Measurements from ENCODE around the gene ESRRA. TPM values are rescaled to one million over a fixed set of nuclear protein-coding genes. Genes with fewer than 3 reads are reported as not detected.

The ESRRA gene
- total RNA-seq, 1 experiment from 2014 or later, result 63.4 TPM

DNA sequence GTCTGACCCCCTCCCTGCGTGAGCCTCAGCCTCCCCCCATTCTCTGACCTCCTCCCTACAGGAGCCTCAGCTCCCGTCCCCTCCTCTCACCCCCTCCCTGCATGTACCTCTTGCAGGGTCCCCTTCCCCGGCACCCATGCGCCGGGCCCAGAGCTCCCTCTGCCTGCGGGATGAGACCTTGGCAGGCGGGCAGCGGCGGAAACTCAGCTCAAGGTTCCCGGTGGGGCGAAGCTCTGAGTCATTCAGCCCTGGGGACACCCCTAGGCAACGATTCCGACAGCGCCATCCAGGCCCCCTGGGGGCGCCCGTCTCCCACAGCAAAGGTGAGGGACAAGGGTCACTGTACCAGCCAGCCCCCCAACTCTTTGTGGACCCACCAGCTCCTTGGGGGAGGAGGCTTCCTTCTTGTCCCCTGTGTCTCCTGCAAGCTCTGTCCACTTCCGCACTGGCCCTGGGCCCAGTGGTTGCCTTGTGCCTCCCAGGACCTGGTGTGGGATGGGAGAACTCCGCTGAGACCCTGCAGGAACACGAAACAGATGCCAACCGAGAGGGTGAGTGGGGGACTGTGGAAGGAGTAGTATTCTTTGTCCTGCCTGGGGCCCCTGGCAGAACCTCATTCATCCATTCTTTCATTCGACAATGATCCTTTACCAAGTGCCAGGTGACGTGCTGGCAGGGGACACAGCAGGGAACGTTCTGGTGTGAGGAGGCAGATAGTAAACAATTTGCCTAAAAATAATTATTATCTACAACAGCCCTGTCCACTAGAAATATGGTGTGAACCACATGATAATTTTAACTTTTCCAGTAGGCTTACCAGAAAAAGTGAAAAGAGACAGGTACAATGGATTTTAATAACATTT, 50.0 kb downstream of the ESRRA start:
- Mint-ChIP-seq H3K4me1 (ENCODE audit: insufficient read depth, unreplicated experiment) (peaks cover 34% of the 10 kb centered on the region), H3K27me3 (ENCODE audit: insufficient read depth, unreplicated experiment) (no peaks in the 10 kb centered on the region), H3K9me3 (ENCODE audit: unreplicated experiment) (no peaks in the 10 kb centered on the region), H3K27ac (ENCODE audit: low read depth, unreplicated experiment) (peak overlapping the region; percentile 81), H3K36me3 (ENCODE audit: insufficient read depth, unreplicated experiment) (peaks cover 4% of the 10 kb centered on the region), H3K4me3 (ENCODE audit: unreplicated experiment) (peak overlapping the region; percentile 58)
- intact Hi-C loops (cut with micrococcal nuclease), result loop anchor here (1.0 to 5.0 kb wide), 4 partner anchors 38 to 297 kb away; partner anchors contain the start of genes ESRRA, PLCB3 and TRMT112
- POLR2A ChIA-PET, result interaction anchor here (0.6 to 3.1 kb wide), 18 partner anchors 9 to 188 kb away, joined by 3 to 65 read pairs (median 6); partner anchors contain the start of genes PRDX5 and TRMT112
- TF ChIP-seq, protein P1, sequence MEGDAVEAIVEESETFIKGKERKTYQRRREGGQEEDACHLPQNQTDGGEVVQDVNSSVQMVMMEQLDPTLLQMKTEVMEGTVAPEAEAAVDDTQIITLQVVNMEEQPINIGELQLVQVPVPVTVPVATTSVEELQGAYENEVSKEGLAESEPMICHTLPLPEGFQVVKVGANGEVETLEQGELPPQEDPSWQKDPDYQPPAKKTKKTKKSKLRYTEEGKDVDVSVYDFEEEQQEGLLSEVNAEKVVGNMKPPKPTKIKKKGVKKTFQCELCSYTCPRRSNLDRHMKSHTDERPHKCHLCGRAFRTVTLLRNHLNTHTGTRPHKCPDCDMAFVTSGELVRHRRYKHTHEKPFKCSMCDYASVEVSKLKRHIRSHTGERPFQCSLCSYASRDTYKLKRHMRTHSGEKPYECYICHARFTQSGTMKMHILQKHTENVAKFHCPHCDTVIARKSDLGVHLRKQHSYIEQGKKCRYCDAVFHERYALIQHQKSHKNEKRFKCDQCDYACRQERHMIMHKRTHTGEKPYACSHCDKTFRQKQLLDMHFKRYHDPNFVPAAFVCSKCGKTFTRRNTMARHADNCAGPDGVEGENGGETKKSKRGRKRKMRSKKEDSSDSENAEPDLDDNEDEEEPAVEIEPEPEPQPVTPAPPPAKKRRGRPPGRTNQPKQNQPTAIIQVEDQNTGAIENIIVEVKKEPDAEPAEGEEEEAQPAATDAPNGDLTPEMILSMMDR (IDR thresholded peaks at IDR 0.05; ENCODE audit: unreplicated experiment), result peak; percentile 74
- CTCF ChIA-PET, result interaction anchor here (0.5 to 8.8 kb wide), 37 partner anchors 9 to 1754 kb away, joined by 3 to 148 read pairs (median 4); partner anchors contain the start of genes BAD, CCDC88B, MTA2 and PLCB3
- BruUV-seq (replicated peaks), result no TSS peak
- DNase-seq (ENCODE audit: unreplicated experiment), result peak; percentile 81

DNA sequence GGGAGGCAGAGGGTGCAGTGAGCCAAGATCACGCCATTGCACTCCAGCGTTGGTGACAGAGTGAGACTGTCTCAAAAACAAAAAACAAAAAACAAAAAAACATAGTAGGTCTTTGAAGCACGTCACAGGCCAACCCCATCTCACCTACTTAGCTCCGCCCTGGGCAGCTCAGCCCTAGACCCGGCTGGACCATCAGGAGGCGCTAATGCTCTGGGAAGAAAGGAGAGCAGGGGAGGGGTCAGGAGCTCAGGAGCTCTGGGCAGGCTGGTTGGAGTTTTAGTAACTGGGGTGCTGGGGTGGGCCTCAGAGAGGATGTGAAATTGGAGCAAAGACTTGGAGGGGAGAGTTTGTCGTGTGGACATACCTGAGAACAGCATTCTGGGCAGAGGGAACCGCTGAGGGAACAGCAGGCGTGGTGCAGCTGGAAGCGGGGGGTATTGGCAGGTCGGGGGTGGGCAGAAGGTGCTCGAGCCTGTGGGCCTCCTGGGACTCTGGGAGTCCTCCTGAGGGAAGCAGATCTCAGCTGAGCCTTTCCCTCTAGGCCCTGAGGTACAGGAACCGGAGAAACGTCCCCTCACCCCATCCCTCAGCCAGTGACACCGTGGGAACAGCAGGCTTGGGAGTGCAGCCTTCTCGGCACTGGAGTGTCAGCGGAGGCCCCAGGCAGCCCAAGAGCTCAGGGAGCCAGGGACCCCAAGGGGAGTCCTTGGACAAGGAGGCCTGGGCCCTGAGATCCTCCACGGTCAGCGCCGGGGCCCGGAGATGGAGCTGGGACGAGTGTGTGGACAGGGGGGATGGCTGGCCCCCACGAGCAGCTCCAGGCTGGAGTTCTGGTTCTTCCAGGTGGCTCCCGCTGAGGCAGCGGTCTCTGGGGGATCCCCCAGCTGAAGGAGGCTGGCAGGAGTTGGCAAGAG, 51.4 kb downstream of the ESRRA start:
- H3K27ac Mint-ChIP-seq (ENCODE audit: low read depth, unreplicated experiment), result peak overlapping the region; percentile 78
- no peak overlapping the region for H3K4me3 Mint-ChIP-seq (ENCODE audit: unreplicated experiment)
- peaks cover 35% of the 10 kb centered on the region for H3K4me1 Mint-ChIP-seq (ENCODE audit: insufficient read depth, unreplicated experiment)
- no TSS peak for BruUV-seq (replicated peaks)
- peaks cover 11% of the 10 kb centered on the region for H3K36me3 Mint-ChIP-seq (ENCODE audit: insufficient read depth, unreplicated experiment)
- peak; percentile 52 for DNase-seq (ENCODE audit: unreplicated experiment)
- intact Hi-C loops (cut with micrococcal nuclease), result loop anchor here (5.0 kb wide), 2 partner anchors 104 to 296 kb away; partner anchors contain the start of gene PLCB3
- CTCF ChIA-PET, result interaction anchor here (0.5 to 8.8 kb wide), 12 partner anchors 11 to 196 kb away, joined by 3 to 148 read pairs (median 8); partner anchors contain the start of genes CCDC88B, PRDX5 and TRMT112
- no peaks in the 10 kb centered on the region for H3K9me3 Mint-ChIP-seq (ENCODE audit: unreplicated experiment)
- TF ChIP-seq, protein P1 (IDR thresholded peaks at IDR 0.05; ENCODE audit: unreplicated experiment), result peak; percentile 40
- POLR2A ChIA-PET, result interaction anchor here (0.9 to 3.1 kb wide), 8 partner anchors 8 to 86 kb away, joined by 3 to 65 read pairs (median 9); partner anchors contain the start of genes ESRRA, PRDX5 and TRMT112
- no peaks in the 10 kb centered on the region for H3K27me3 Mint-ChIP-seq (ENCODE audit: insufficient read depth, unreplicated experiment)

DNA sequence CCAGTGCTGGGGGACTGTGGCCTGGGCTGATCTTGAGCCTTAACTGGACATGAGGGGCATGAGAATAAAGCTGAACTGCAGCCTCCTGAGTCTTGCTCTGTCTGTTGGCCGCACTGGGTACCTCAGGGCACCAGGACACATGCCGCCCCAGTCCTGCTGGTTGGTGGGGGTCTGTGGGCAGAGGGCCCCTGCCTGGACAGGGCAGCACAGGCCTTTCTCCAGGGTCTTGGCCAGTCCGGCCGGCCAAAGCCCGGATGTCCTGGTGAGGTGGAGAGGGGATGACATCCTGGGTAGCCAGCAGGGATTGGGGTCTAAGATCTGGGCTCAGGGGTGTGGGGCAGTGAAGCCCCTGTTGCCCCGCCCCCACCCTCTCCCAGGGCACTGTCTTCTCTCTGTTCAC, 52.1 kb downstream of the ESRRA start:
- no peaks in the 10 kb centered on the region for H3K9me3 Mint-ChIP-seq (ENCODE audit: unreplicated experiment)
- H3K4me1 Mint-ChIP-seq (ENCODE audit: insufficient read depth, unreplicated experiment), result peaks cover 35% of the 10 kb centered on the region
- H3K27me3 Mint-ChIP-seq (ENCODE audit: insufficient read depth, unreplicated experiment), result no peaks in the 10 kb centered on the region
- peaks cover 15% of the 10 kb centered on the region for H3K36me3 Mint-ChIP-seq (ENCODE audit: insufficient read depth, unreplicated experiment)
- no peak overlapping the region for H3K27ac Mint-ChIP-seq (ENCODE audit: low read depth, unreplicated experiment)
- peak overlapping the region; percentile 82 for H3K4me3 Mint-ChIP-seq (ENCODE audit: unreplicated experiment)
- POLR2A ChIA-PET, result interaction anchor here (0.9 to 3.1 kb wide), 7 partner anchors 9 to 88 kb away, joined by 3 to 65 read pairs (median 3); partner anchors contain the start of genes ESRRA, PRDX5 and TRMT112
- BruUV-seq (replicated peaks), result no TSS peak
- intact Hi-C loops (cut with micrococcal nuclease), result loop anchor here (5.0 kb wide), 2 partner anchors 105 to 295 kb away; partner anchors contain the start of gene PLCB3
- CTCF ChIA-PET, result interaction anchor here (0.5 to 8.8 kb wide), 11 partner anchors 12 to 303 kb away, joined by 3 to 148 read pairs (median 4); partner anchors contain the start of genes CCDC88B, PRDX5 and TRMT112
- DNase-seq (ENCODE audit: unreplicated experiment), result no peak
- TF ChIP-seq, protein P1 (IDR thresholded peaks at IDR 0.05; ENCODE audit: unreplicated experiment), result no peak
